Type B pancreatic cell (in vitro differentiated cells): ENCODE data around the gene ZNF277. TPM values are rescaled to one million over a fixed set of nuclear protein-coding genes. Genes with fewer than 3 reads are reported as not detected.

ENCODE experiments used
- DNase-seq: peaks from one replicate; pipeline ENCODE4 v3.0.0; 2021; ENCODE audit warnings: mixed read lengths; ENCODE audit not compliant: unreplicated experiment; ENCODE audit errors: extremely low spot score
- H3K27ac Mint-ChIP-seq: 2 replicates; pipeline ENCODE4 v1.8.0; 2021; ENCODE audit warnings: mild to moderate bottlenecking, mixed read lengths
- H3K27me3 Mint-ChIP-seq: 2 replicates; pipeline ENCODE4 v1.8.0; 2021; ENCODE audit warnings: mixed read lengths
- H3K36me3 Mint-ChIP-seq: 2 replicates; pipeline ENCODE4 v1.8.0; 2021; ENCODE audit warnings: mixed read lengths
- H3K4me1 Mint-ChIP-seq: one replicate; pipeline ENCODE4 v1.8.0; 2021; ENCODE audit warnings: mixed read lengths; ENCODE audit not compliant: unreplicated experiment
- H3K4me3 Mint-ChIP-seq: 2 replicates; pipeline ENCODE4 v1.8.0; 2021; ENCODE audit warnings: mild to moderate bottlenecking, mixed read lengths
- H3K9me3 Mint-ChIP-seq: 2 replicates; pipeline ENCODE4 v1.8.0; 2021; ENCODE audit warnings: mixed read lengths
- total RNA-seq: library from RNA; stranded (reverse); gene quantifications from 2 replicates; pipeline ENCODE4 v1.2.1, GENCODE V29; 2021; ENCODE audit warnings: low replicate concordance
- TF ChIP-seq, protein P1 (sequence below): fragments of 200-600 bp; sonication (generic); conservative IDR thresholded peaks from 2 replicates; pipeline ENCODE4 v1.5.0; 2021; ENCODE audit warnings: antibody characterized with exemption, mild to moderate bottlenecking

The ZNF277 gene
- total RNA-seq, 1 donor from 2014 or later: 21.4 TPM

DNA sequence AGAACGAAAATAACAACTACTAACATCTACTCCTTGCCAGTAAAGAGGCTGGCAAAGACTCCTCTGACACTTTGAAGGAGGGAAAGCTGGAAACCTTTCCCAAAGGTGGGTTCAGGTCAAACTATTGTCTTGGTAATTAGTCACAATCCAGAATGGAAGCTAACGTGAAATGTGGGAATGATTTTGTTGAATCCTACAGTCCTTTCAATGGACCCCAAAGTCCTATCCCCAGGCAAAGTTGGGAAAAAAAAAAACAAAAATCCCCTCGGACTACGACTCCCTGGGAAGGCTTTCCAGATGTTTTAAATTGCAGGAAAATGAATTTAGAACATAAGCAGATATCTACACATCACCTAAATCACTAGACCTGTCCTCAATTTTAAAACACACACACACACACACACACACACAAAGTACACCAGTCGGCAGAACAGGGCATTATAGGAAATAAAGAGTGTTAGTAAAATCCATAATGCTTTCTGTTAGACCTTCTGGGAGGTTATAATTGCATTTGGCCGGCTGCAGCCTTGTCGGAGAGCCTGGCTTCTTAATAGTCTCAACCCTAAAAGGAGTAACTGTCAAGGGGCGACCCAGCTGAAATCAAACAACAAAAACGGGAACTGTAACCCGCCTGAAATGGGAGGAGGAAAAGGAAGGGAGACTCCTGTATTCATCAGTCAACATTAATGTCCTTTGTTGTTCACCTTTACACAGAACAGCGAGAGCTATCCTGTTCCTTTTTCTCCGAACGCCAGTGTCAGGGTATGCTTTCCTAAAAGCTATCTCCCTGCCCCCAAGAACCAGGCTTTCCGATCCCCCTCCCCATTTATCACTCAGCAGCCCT is 1.8 kb upstream of the ZNF277 start:
- no peaks in the 10 kb centered on the region for H3K27me3 Mint-ChIP-seq
- H3K9me3 Mint-ChIP-seq: no peaks in the 10 kb centered on the region
- H3K4me1 Mint-ChIP-seq: peaks cover 18% of the 10 kb centered on the region

DNA sequence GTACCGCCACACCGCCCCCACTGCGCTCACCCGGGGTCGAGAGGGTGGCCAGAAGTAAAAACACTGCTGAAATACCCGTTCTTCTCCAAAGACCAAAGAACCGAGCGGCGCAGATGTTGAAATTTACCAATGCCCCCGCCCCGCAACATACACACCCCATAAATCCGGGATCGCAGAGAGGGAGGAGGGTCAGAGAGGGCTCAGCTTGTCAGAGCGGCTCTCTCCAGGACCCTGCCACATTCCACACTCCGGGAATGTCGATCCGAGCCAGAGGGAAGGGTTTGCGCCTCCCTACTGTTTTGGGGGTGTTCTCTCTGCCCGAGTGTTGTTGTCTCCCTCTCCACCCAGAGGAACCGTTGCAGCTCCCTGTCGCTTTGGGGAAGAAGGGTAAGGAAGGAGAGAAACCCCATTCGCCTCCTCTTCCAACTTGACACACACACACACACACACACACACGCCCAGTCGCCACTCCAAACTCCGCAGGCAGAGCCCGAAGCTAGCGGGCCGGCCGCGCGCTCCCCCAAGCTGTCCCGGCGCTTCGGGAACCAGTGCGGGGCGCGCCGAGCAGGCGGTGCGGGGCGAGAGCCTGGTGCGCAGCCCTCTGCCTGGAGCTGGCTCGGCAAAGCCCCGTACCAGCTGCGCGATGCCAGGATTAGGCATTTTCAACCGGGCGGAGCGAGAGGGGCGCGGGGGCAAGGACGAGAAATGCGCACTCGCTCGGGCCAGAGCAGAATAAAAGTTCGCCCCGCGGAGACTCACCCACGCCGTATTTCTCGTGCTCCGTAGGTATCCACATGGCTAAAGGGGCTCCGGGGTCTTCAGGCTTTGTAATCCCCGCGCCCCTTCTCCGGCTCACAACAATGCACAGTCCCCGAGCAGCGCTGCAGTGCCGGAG is 905 bp upstream of the ZNF277 start:
- peak; percentile 75 for DNase-seq
- Mint-ChIP-seq H3K4me1 (peaks cover 18% of the 10 kb centered on the region), H3K27me3 (no peaks in the 10 kb centered on the region), H3K27ac (peak overlapping the region; percentile 95), H3K36me3 (no peaks in the 10 kb centered on the region), H3K9me3 (no peaks in the 10 kb centered on the region), H3K4me3 (peak overlapping the region; percentile 97)
- TF ChIP-seq, protein P1, sequence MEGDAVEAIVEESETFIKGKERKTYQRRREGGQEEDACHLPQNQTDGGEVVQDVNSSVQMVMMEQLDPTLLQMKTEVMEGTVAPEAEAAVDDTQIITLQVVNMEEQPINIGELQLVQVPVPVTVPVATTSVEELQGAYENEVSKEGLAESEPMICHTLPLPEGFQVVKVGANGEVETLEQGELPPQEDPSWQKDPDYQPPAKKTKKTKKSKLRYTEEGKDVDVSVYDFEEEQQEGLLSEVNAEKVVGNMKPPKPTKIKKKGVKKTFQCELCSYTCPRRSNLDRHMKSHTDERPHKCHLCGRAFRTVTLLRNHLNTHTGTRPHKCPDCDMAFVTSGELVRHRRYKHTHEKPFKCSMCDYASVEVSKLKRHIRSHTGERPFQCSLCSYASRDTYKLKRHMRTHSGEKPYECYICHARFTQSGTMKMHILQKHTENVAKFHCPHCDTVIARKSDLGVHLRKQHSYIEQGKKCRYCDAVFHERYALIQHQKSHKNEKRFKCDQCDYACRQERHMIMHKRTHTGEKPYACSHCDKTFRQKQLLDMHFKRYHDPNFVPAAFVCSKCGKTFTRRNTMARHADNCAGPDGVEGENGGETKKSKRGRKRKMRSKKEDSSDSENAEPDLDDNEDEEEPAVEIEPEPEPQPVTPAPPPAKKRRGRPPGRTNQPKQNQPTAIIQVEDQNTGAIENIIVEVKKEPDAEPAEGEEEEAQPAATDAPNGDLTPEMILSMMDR: no peak

More for the DNA sequence above, 1.8 kb upstream of the ZNF277 start:
- DNase-seq: no peak
- Mint-ChIP-seq H3K4me3 (peak overlapping the region; percentile 97), H3K27ac (peak overlapping the region; percentile 89), H3K36me3 (no peaks in the 10 kb centered on the region)
- TF ChIP-seq, protein P1: no peak

DNA sequence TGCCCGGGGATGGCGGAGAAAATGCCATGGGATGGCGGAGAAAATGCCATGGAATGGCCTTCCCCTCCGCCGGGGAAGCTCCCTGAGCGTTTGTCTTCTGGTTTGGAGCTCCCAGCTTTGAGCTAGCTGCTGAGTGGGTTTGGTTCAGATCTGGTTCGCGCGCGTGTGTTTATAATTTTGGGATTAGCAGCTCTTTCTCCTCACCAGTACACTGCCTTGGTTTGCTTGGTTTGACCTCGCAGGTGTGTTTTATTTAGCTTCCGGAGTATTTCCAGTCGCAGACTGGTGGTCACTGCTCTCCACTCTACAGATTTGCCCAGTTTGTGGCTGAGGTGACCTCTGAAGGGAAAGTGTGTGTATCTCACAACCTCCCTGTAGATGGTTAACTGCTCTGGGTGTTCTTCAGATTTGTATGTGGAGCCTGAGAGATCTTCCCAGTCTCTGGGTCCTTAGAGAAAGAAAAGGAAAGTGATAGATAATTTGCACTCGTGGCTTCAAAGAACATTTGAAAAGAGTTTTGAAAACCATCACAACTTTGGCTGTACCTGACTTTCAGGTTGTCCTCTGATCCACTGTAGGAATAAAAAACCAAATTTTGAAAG is 597 bp downstream of the ZNF277 start:
- no peaks in the 10 kb centered on the region for H3K27me3 Mint-ChIP-seq
- H3K4me3 Mint-ChIP-seq: peak overlapping the region; percentile 97
- DNase-seq: no peak
- H3K9me3 Mint-ChIP-seq: no peaks in the 10 kb centered on the region
- H3K27ac Mint-ChIP-seq: peak overlapping the region; percentile 95
- TF ChIP-seq, protein P1: peak; percentile 1
- H3K4me1 Mint-ChIP-seq: peaks cover 23% of the 10 kb centered on the region
- no peaks in the 10 kb centered on the region for H3K36me3 Mint-ChIP-seq

DNA sequence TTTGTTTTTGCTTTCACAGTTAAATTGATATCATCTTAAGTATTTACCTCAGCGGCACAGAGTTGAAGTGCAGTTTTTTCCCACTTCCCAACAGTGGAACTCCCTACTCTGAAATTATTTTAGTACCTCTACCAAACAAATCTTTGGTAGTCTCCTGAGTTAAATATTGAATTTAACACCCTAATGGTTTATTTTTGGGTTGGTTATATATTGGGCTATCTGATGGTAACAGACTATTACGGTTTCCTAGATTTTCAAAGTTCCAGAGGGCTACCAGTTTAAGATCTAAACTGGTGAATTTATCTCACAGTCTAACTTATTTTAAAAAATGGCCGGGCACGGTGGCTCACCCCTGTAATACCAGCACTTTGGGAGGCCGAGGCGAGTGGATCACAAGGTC is 1.3 kb downstream of the ZNF277 start:
- Mint-ChIP-seq H3K4me1 (peaks cover 22% of the 10 kb centered on the region), H3K4me3 (peak overlapping the region; percentile 97), H3K9me3 (peaks cover 4% of the 10 kb centered on the region), H3K36me3 (peaks cover 4% of the 10 kb centered on the region), H3K27ac (peak overlapping the region; percentile 95), H3K27me3 (no peaks in the 10 kb centered on the region)
- TF ChIP-seq, protein P1: no peak
- no peak for DNase-seq

DNA sequence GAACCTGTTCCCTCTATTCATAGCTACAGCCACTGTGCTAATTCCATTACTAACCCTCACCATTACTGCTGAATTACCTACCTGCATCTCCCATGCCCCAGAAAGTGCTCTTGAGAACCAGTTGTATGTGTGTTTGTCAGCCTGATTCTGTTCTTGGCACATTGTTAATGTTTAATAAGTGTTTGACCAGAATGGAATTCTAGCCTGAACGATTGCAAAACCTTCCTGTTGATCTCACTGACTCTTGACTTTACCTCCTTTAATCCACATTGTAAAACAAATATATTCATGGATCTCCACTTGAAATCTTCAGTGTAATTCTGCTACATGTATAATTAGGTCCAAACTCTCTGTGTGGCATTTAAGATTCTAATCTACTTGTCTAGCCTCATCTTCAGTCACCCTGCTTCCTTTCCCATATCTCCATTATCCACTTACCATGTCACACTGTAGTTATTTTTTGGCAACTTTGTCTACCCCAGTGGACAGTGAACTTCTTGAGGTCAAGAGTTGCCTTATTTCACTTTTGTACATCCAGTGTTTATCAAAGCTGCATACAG is 4.9 kb downstream of the ZNF277 start:
- H3K4me1 Mint-ChIP-seq: peaks cover 18% of the 10 kb centered on the region
- H3K27me3 Mint-ChIP-seq: no peaks in the 10 kb centered on the region

More for the DNA sequence above, 4.9 kb downstream of the ZNF277 start:
- Mint-ChIP-seq H3K4me3 (no peak overlapping the region), H3K36me3 (peaks cover 5% of the 10 kb centered on the region), H3K9me3 (peaks cover 9% of the 10 kb centered on the region), H3K27ac (no peak overlapping the region)
- TF ChIP-seq, protein P1: no peak
- no peak for DNase-seq
